HCT116 (cell line): ENCODE results near the gene CHRND. TPM values are rescaled to one million over a fixed set of nuclear protein-coding genes. Genes with fewer than 3 reads are reported as not detected.

ENCODE experiments used
- ATAC-seq: fragments of 200-7000 bp; cut with Tn5 transposase; 2 replicates; pipeline ENCODE4 v1.9.1; 2020; ENCODE audit warnings: mild to moderate bottlenecking, moderate library complexity
- BruUV-seq: library from RNA; stranded (reverse); fragments of 400-500 nt; replicated peaks from 2 replicates; lab custom pipeline; 2021; lab: Mats Ljungman, UMichigan
- CTCF ChIA-PET: fragments of 300-600 bp; sonication (Branson Sonifier 250); formaldehyde crosslinking; loops from one replicate; lab custom pipeline; 2021; ENCODE audit warnings: antibody characterized with exemption; lab: Charles Lee
- POLR2A ChIA-PET: fragments of 300-600, 350-600 bp; sonication (Branson Sonifier 250); formaldehyde crosslinking; loops from one replicate; lab custom pipeline; 2021; ENCODE audit warnings: antibody characterized with exemption; lab: Charles Lee
- RAD21 ChIA-PET, 2 experiments: fragments of 300-600 bp; sonication (Branson Sonifier 250); formaldehyde crosslinking; loops; one replicate each; lab custom pipeline; 2023; ENCODE audit warnings: low total read pairs in 2 of 2; ENCODE audit not compliant: uncharacterized antibody in 2 of 2, unreplicated experiment in 2 of 2, low non-redundant PET in 1 of 2; lab: Charles Lee
- DNase-seq: peaks from one replicate; pipeline ENCODE4 v3.0.0-alpha.2; 2010; ENCODE audit warnings: low read depth, low spot score
- H2AFZ ChIP-seq: fragments of 200-600 bp; shearing (Covaris generic), sonication (generic); 2 replicates; pipeline ENCODE4 v1.6.1; 2017; ENCODE audit warnings: low read depth, mixed run types, mixed read lengths, antibody characterized with exemption, low read length; ENCODE audit not compliant: poor library complexity, severe bottlenecking
- H3K27ac ChIP-seq: 2 replicates; pipeline ENCODE4 v1.5.1; 2012; ENCODE audit warnings: low read depth, low read length
- H3K27me3 ChIP-seq: fragments of 200-600 bp; sonication (generic); 2 replicates; pipeline ENCODE4 v1.6.1; 2016; ENCODE audit warnings: mixed run types, low read length, mixed read lengths; ENCODE audit not compliant: insufficient read depth
- H3K36me3 ChIP-seq, 2 experiments: fragments of 200-500 bp in 1 of 2; fragments of 200-600 bp in 1 of 2; sonication (Bioruptor generic) in 1 of 2; sonication (generic) in 1 of 2; 2 replicates each; pipeline versions ENCODE4 v1.5.1 to v1.6.1; 2014 to 2016; ENCODE audit warnings: low read length in 2 of 2, inconsistent platforms in 1 of 2, mixed read lengths in 1 of 2, mixed run types in 1 of 2; ENCODE audit not compliant: insufficient read depth in 2 of 2, control insufficient read depth in 1 of 2
- H3K4me1 ChIP-seq, 2 experiments: fragments of 200-600 bp in 1 of 2; sonication (generic) in 1 of 2; 2 replicates each; pipeline versions ENCODE4 v1.5.1 to v1.6.1; 2012 to 2017; ENCODE audit warnings: low read length in 2 of 2, inconsistent platforms in 1 of 2, mild to moderate bottlenecking in 1 of 2, mixed read lengths in 1 of 2, mixed run types in 1 of 2, moderate library complexity in 1 of 2; ENCODE audit not compliant: insufficient read depth in 2 of 2, control insufficient read depth in 1 of 2
- H3K4me2 ChIP-seq: fragments of 200-600 bp; sonication (generic); 2 replicates; pipeline ENCODE4 v1.6.1; 2017; ENCODE audit warnings: mixed run types, low read length, mixed read lengths
- H3K4me3 ChIP-seq, 2 experiments: fragments of 200-600 bp in 1 of 2; sonication (generic) in 1 of 2; replicated peaks in 1 of 2; 2 replicates each; pipeline ENCODE4 v1.5.1; 2011 to 2016; ENCODE audit warnings: low read length in 2 of 2, control low read depth in 1 of 2, low read depth in 1 of 2, mild to moderate bottlenecking in 1 of 2, mixed read lengths in 1 of 2, mixed run types in 1 of 2
- H3K79me2 ChIP-seq: fragments of 200-600 bp; sonication (generic); 2 replicates; pipeline ENCODE4 v1.6.1; 2017; ENCODE audit warnings: mild to moderate bottlenecking, mixed run types, low read length, moderate library complexity, mixed read lengths; ENCODE audit not compliant: insufficient read depth
- H3K9ac ChIP-seq: fragments of 200-600 bp; sonication (generic); 2 replicates; pipeline ENCODE4 v1.6.1; 2016; ENCODE audit warnings: low read length, mixed read lengths
- H3K9me2 ChIP-seq: fragments of 200-600 bp; sonication (generic), shearing (Covaris generic); 2 replicates; pipeline ENCODE4 v1.6.1; 2017; ENCODE audit warnings: mixed run types, mild to moderate bottlenecking, moderate library complexity; ENCODE audit not compliant: insufficient read depth
- H3K9me3 ChIP-seq, 2 experiments: fragments of 200-500 bp in 1 of 2; fragments of 200-600 bp in 1 of 2; sonication (Bioruptor generic) in 1 of 2; sonication (generic) in 1 of 2; 2 replicates each; pipeline ENCODE4 v1.6.1; 2014 to 2017; ENCODE audit warnings: low read length in 2 of 2, mixed read lengths in 2 of 2, inconsistent platforms in 1 of 2, low read depth in 1 of 2, mild to moderate bottlenecking in 1 of 2, mixed run types in 1 of 2, moderate library complexity in 1 of 2; ENCODE audit not compliant: control insufficient read depth in 1 of 2, insufficient read depth in 1 of 2
- H4K20me1 ChIP-seq: fragments of 200-600 bp; sonication (generic), shearing (Covaris generic); 2 replicates; pipeline ENCODE4 v1.6.1; 2017; ENCODE audit warnings: mixed run types, mild to moderate bottlenecking, moderate library complexity; ENCODE audit not compliant: insufficient read depth
- CBX3 ChIP-seq: IDR thresholded peaks from 2 replicates; pipeline ENCODE4 v1.6.1; 2012; ENCODE audit warnings: low read depth
- CEBPB ChIP-seq: IDR thresholded peaks from 2 replicates; pipeline ENCODE4 v1.6.1; 2012; ENCODE audit warnings: low read depth
- EGR1 ChIP-seq: IDR thresholded peaks from 2 replicates; pipeline ENCODE4 v1.6.1; 2012; ENCODE audit warnings: low read depth
- EZH2 ChIP-seq: fragments of 200-600 bp; sonication (generic); IDR thresholded peaks from 2 replicates; pipeline ENCODE4 v1.6.1; 2017; ENCODE audit warnings: antibody characterized with exemption, mixed run types
- FOSL1 ChIP-seq: IDR thresholded peaks from 2 replicates; pipeline ENCODE4 v1.6.1; 2012; ENCODE audit warnings: low read depth
- JUND ChIP-seq: IDR thresholded peaks from 2 replicates; pipeline ENCODE4 v1.6.1; 2012
- POLR2A ChIP-seq: IDR thresholded peaks from 2 replicates; pipeline ENCODE4 v1.7.0; 2011; ENCODE audit warnings: borderline replicate concordance; ENCODE audit not compliant: insufficient read depth, insufficient read length; ENCODE audit errors: extremely low read depth
- POLR2AphosphoS5 ChIP-seq: IDR thresholded peaks from 2 replicates; pipeline ENCODE4 v1.6.1; 2011; ENCODE audit warnings: mild to moderate bottlenecking, low read depth, low read length, moderate library complexity
- REST ChIP-seq: IDR thresholded peaks from 2 replicates; pipeline ENCODE4 v1.6.1; 2012; ENCODE audit warnings: low read depth
- SIN3A ChIP-seq: IDR thresholded peaks from 2 replicates; pipeline ENCODE4 v1.6.1; 2012; ENCODE audit warnings: low read depth
- SP1 ChIP-seq: IDR thresholded peaks from 2 replicates; pipeline ENCODE4 v1.6.1; 2012; ENCODE audit warnings: low read depth
- TCF7L2 ChIP-seq: IDR thresholded peaks from 2 replicates; pipeline ENCODE4 v1.7.0; 2011; ENCODE audit warnings: borderline replicate concordance, inconsistent platforms; ENCODE audit not compliant: insufficient read depth, insufficient read length; ENCODE audit errors: extremely low read depth
- YY1 ChIP-seq: IDR thresholded peaks from 2 replicates; pipeline ENCODE4 v1.6.1; 2011; ENCODE audit warnings: low read length, low read depth, moderate library complexity, mild to moderate bottlenecking; ENCODE audit not compliant: insufficient replicate concordance; ENCODE audit errors: extremely low read depth
- ZFX ChIP-seq: fragments of 450-650 bp; IDR thresholded peaks from 2 replicates; pipeline ENCODE4 v1.6.1; 2017
- ZNF274 ChIP-seq: fragments of 200-500 bp; sonication (Bioruptor generic); IDR thresholded peaks from 2 replicates; pipeline ENCODE4 v1.6.1; 2014; ENCODE audit warnings: mild to moderate bottlenecking, low read depth, low read length, inconsistent platforms
- intact Hi-C: fragments of 100-400 bp; cut with micrococcal nuclease; formaldehyde crosslinking; loops from 2 replicates; pipeline ENCODE4 v1.10.0; 2022
- total RNA-seq: library from RNA; stranded (reverse); gene quantifications from one replicate; pipeline ENCODE4 v1.2.1, GENCODE V29; 2021; ENCODE audit not compliant: unreplicated experiment
- TF ChIP-seq, protein P1 (sequence below), 3 experiments: fragments of 200-600 bp in 1 of 3; sonication (generic) in 1 of 3; IDR thresholded peaks in 2 of 3; conservative IDR thresholded peaks in 1 of 3; 2 replicates each; pipeline ENCODE4 v1.5.1; 2012 to 2017; ENCODE audit warnings: low read depth in 2 of 3, low read length in 2 of 3, antibody characterized with exemption in 1 of 3, borderline replicate concordance in 1 of 3, control low read depth in 1 of 3, mild to moderate bottlenecking in 1 of 3, mixed read lengths in 1 of 3, mixed run types in 1 of 3, moderate library complexity in 1 of 3; ENCODE audit not compliant: insufficient read depth in 1 of 3
- TF ChIP-seq, protein P2 (sequence below): IDR thresholded peaks from 2 replicates; pipeline ENCODE4 v1.6.1; 2011; ENCODE audit warnings: mild to moderate bottlenecking, low read length, moderate library complexity; ENCODE audit not compliant: insufficient replicate concordance; ENCODE audit errors: extremely low read depth
- TF ChIP-seq, protein P3 (sequence below): IDR thresholded peaks from 2 replicates; pipeline ENCODE4 v1.6.1; 2012

The CHRND gene
- total RNA-seq, 1 experiment from 2014 or later: not detected

DNA sequence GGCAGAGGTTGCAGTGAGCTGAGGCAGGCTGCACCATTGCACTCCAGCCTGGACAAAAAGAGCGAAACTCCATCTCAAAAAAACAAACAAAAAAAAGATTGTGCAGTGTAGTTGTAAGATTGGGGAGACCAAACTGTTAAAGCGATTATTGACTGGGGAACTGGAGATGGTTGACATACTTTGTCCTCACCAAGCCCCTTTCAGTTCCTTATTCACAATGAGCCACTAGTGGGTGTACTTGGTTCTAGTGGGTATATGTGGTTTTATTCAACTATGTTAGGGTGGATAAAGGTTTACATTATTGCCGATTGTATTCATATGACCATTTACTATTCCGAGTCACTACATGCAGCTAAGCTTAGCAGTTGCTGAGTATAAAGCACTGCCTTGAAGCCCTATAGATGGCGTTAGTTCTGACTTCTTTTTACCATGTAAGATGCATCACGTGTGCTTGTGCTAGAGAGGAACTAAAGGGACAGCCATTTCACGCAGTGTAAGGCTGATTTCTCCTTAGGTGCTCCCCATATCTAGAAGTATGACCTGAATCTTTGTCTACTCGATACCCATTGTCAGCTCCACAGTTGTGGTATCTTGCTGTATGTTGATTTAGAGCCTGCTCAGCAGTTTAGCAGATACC, 36.7 kb downstream of the CHRND start:
- Histone ChIP-seq H3K4me1 (peaks cover 3 to 10% of the 10 kb centered on the region in 2 experiments), H3K27ac (no peak overlapping the region)
- POLR2A ChIA-PET: interaction anchor here (1.2 kb wide), 1 partner anchor 12 kb away, joined by 4 read pairs; the partner anchor contains the start of genes EIF4E2 and TIGD1
- TF ChIP-seq, protein P1, sequence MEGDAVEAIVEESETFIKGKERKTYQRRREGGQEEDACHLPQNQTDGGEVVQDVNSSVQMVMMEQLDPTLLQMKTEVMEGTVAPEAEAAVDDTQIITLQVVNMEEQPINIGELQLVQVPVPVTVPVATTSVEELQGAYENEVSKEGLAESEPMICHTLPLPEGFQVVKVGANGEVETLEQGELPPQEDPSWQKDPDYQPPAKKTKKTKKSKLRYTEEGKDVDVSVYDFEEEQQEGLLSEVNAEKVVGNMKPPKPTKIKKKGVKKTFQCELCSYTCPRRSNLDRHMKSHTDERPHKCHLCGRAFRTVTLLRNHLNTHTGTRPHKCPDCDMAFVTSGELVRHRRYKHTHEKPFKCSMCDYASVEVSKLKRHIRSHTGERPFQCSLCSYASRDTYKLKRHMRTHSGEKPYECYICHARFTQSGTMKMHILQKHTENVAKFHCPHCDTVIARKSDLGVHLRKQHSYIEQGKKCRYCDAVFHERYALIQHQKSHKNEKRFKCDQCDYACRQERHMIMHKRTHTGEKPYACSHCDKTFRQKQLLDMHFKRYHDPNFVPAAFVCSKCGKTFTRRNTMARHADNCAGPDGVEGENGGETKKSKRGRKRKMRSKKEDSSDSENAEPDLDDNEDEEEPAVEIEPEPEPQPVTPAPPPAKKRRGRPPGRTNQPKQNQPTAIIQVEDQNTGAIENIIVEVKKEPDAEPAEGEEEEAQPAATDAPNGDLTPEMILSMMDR (IDR thresholded peaks at IDR 0.05 in 2 of 3, conservative IDR thresholded peaks at IDR 0.05 in 1 of 3; ENCODE audit: borderline replicate concordance in 1 of 3, insufficient read depth in 1 of 3, low read depth in 2 of 3, low read length in 2 of 3): no peak
- TF ChIP-seq REST (no peak), JUND (no peak), EZH2 (no peak), CEBPB (no peak), ZNF274 (no peak), TCF7L2 (no peak), SP1 (no peak), SIN3A (no peak), ZFX (no peak), POLR2AphosphoS5 (no peak), EGR1 (no peak), CBX3 (no peak), FOSL1 (no peak), YY1 (no peak), POLR2A (no peak)
- TF ChIP-seq, protein P2, sequence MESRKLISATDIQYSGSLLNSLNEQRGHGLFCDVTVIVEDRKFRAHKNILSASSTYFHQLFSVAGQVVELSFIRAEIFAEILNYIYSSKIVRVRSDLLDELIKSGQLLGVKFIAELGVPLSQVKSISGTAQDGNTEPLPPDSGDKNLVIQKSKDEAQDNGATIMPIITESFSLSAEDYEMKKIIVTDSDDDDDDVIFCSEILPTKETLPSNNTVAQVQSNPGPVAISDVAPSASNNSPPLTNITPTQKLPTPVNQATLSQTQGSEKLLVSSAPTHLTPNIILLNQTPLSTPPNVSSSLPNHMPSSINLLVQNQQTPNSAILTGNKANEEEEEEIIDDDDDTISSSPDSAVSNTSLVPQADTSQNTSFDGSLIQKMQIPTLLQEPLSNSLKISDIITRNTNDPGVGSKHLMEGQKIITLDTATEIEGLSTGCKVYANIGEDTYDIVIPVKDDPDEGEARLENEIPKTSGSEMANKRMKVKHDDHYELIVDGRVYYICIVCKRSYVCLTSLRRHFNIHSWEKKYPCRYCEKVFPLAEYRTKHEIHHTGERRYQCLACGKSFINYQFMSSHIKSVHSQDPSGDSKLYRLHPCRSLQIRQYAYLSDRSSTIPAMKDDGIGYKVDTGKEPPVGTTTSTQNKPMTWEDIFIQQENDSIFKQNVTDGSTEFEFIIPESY: no peak
- TF ChIP-seq, protein P3, sequence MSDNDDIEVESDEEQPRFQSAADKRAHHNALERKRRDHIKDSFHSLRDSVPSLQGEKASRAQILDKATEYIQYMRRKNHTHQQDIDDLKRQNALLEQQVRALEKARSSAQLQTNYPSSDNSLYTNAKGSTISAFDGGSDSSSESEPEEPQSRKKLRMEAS: no peak
- TF ChIP-seq, all 23 proteins: peak for 0
- Histone ChIP-seq H3K27me3 (no peaks in the 10 kb centered on the region), H3K4me2 (no peak overlapping the region), H3K9me2 (no peaks in the 10 kb centered on the region), H2AFZ (no peak overlapping the region), H3K79me2 (peaks cover 8% of the 10 kb centered on the region; the same call in 1 of the 2 replicates), H4K20me1 (no peaks in the 10 kb centered on the region), H3K9me3 (no peaks in the 10 kb centered on the region), H3K9ac (no peak overlapping the region), H3K36me3 (peaks cover 26 to 39% of the 10 kb centered on the region in 2 experiments; a peak in 2 of 4 replicates), H3K4me3 (no peak overlapping the region)
- ChIA-PET CTCF (no interaction called here), RAD21 (no interaction called here)
- intact Hi-C loops: no loop called here
- peak; percentile 63; the same call in 1 of the 2 replicates for ATAC-seq
- no peak for DNase-seq
- no TSS peak for BruUV-seq
